CD4-positive, alpha-beta T cell treated with Interleukin-17A for 4 hours (primary cell): ENCODE results near the gene COL5A1.

ENCODE experiments used
- DNase-seq: peaks from one replicate; pipeline ENCODE4 v3.0.0-alpha.2; 2020; ENCODE audit warnings: mixed read lengths

The COL5A1 gene

DNA sequence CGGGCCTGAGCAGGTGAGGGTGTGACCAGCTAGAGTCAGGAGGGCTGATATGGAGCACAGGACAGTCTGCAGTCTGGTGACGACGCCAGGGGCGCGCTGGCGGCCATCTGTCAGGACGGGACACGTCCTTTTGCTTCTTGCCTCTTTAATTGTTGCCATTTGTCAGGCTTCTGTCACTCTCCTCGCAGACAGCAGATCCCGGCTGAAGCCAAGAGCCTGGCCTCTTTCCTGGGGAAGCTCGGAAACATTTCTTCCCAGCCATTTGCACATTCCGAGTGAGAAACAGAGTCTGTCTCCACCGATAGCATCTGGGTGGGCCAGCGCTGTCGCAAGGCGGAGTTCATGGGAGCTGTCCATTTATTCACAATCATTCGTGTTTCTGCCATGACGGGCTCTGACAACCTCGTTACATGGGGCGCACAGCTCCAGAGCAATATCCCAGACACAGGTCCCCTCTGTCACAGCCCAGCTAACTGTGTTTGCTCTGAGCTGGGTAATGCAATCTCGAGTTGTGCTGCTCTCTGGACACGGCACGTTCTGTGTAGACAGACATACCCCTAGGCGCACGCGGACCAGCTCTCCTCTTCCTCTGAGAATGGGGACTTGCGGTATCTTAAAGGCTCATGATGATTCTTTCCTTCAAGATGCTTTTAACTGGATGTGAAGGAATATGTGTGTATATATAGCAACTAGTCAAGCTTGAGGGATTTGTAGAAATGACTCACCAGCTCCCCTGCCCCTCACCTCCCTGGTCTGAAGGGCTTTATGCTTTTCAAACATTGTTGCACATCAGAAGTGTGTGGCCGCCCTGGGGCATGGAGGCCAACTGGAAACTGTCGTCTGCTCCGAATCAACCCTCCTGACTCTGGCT is 133.7 kb downstream of the COL5A1 start:
- no peak for DNase-seq

GRCh38 chr9:134776080-134776796 is 134.6 kb downstream of the COL5A1 start:
- DNase-seq = no peak

DNA sequence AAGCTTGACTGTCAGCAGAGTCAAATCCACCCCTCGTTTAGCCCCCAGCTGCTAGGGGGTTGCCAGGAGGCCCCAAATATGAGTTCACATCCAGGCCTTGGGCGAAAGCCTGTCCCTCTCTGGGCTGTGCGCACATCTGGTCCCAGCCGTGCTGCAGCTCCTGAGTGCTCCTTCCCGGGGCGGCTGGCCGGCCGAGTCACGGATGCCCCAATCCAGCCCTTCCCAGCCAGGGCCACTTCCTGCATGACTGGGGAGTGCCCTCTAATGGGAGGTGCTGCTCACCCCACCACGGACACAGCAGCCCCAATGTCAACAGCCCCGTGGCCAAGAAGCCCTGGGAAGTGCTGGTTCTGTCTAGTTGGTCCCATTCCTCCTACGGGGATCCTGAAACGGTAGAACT is 135.6 kb downstream of the COL5A1 start:
- no peak for DNase-seq

- DNase-seq = no peak
Measured at GRCh38 chr9:134778156-134778555, 136.6 kb downstream of the COL5A1 start.

DNA sequence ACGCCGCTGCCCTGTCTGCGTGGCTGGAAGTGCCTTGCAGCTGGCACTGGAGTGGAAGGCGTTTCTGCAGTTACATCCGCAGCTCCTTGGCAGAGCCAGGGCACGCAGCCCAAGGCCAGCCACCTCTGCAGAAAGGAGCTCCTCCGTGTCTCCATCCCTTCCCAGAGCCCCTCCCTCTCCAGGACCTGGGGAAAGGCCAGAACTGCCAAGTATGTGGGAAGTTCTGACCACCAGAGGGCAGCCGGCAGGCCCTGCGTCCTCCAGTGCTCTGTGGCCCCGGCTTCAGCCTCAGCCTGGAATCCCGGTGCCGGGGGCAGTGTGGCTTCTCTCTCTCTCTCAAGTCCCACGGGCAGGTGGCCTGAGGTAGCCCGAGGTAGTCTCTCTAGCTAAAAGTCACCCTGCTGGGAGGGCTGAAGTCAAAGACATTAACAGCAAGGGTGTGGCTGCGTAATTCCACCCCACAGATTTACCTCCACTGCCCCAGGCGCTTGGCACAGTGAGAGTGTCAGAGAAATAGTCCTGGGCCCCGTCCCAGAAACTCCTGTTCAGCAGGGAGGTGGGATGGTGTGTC is 137.3 kb downstream of the COL5A1 start:
- no peak for DNase-seq

DNA sequence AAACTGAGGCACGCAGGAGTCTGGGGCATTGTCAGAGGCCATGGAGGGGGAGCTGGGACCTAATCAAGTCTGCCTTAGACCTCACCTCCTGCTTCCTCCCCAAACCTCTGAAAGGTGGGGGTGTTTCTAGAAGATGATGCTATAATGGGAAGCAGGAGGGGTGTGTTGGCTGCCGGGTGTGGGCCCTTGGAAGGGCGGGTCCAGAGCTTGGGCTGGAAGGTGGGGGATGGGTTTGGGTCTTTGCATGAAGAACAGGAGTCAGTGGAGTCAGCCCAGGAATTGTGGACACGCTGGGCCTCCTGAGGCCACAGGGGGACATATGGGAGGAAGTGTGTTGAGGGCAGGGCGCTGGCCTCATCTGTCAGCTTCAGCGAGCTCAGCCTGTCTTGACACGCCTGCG is 138.0 kb downstream of the COL5A1 start:
- no peak for DNase-seq

GRCh38 chr9:134781591-134782302 is 140.1 kb downstream of the COL5A1 start:
- DNase-seq = no peak

GRCh38 chr9:134782921-134783698 is 141.5 kb downstream of the COL5A1 start:
- no peak for DNase-seq

GRCh38 chr9:134783699-134784039 is 142.1 kb downstream of the COL5A1 start:
- DNase-seq = no peak

- no peak for DNase-seq
Measured at GRCh38 chr9:134784577-134785305, 143.1 kb downstream of the COL5A1 start.

DNA sequence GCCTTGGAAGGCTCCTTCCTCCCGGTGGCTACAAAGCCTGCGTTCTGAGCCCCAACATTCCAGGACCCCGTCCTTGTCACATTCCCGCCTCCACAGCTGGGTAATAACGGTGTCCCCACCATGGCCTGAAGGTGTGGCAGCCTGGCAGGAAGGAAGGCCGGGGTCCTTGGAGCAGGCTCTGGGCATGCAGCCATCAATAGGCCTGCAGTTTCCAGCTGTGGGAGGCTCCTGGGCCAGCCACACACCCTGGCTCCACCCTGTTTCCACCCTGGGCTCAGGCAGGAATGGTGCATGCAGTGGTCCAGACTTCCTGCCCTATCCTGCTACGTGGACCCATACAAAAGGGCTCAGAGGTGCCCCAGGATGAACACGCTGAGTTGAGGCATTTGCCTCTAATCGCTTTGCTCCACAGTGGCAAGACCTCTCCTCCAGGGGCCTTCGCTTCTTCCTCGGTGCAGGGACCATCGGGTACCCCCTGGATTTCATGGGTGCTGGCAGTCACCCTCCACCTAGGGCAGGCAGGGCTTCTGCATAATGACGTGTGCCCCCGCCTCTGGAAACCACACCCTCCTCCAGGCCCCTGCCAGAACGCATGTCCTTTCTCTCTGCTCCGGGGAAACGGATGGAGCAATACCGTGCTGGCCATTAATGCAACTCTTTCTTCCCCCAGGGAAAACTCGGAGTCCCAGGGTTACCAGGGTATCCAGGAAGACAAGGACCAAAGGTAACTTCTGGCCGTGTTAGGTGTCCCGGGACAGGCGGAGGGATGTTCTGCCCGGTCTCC is 143.9 kb downstream of the COL5A1 start:
- DNase-seq = no peak

DNA sequence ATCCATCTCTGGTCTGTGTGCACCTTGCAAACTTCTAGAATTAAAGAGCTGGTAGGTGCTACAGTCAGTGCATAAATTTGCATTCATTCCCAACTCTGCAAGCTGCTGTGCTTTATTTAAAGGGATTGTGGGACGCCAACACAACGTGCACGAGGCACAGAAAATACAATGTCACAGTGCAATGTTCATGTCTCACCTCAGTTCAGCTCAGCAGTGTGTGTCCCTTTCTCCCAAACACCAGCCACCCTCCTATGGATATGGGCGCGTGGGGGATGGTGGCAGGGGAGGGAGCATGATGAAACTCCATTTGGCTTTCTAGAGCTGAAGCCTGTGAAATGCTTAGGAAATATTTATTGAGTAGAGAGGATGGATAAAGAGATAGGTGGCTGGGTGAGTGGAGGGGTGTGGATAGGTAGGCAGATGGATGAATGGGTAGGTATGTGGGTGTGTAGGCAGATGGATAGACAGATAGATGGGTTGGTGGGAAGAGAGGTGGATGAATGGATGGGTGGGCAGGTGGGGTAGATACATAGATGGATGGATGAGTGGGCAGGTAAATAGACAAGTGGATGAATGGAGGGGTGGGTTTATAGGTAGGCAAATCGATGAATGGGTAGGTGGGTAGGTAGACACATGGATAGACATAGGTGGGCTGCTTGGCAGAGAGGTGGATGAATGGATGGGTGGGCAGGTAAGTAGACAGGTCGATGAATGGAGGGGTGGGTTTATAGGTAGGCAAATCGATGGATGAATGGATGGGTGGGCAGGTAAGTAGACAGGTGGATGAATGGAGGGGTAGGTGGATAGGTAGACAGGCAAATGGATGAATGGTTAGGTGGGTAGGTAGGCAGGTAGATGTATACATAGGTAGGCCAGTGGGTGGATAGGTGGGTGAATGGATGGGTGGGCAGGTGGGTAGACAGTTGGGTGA is 146.3 kb downstream of the COL5A1 start:
- no peak for DNase-seq

DNA sequence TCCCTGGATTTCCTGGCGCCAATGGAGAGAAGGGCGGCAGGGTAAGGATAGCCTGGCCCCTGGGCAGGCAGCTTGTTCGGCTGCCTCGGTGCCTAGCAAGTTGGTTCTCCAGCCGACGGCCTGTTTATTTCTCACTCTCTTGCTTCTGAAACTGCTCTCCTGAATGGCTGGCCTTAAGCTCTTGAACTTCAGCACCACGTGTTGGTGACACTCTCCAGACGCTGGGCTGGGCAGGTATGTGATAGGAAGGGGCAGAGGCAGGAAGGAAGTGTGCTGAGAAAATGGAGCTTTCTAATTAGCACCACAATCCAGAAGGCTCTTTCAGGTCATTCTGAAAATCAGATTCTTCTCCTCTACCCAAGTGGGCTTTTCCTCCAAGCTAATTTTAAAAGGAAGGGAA is 147.6 kb downstream of the COL5A1 start:
- DNase-seq = no peak

DNA sequence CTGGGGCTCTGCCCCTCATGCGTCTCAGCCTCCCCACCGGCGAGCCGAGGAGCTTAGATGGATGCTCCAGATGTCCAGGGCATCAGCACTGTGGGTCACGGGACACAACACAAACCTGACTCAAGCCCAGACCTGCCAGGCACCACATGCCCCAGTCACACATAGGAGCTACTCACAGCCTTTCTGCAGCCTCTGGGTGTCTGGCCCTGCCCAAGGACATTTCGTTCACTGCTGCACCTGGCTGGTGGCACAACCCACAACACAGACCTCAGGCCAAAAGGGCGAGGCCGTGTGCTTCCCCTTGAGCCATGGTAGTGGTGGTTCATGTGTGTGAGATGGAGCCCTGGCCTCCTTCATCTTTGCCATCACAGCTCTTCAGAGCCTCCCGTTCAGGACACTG is 149.4 kb downstream of the COL5A1 start:
- DNase-seq = no peak

DNA sequence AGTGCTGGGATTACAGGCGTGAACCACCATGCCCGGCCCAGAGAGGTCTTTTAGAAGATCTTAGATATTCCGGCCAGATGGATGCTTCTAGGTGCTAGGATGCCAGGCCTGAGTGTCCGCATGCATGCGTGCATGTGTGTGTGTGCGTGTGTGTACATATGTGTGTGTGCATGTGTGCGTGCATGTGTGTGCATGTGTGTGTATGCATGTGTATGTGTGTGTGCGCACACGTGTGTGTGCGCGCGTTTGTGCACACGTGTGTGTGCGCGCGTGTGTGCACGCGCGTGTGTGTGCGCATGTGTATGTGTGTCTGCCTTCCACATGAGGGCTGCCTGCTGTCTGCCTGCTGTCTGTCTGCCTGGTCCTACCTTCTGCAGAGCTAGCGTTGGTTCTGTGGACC is 151.0 kb downstream of the COL5A1 start:
- no peak for DNase-seq

DNA sequence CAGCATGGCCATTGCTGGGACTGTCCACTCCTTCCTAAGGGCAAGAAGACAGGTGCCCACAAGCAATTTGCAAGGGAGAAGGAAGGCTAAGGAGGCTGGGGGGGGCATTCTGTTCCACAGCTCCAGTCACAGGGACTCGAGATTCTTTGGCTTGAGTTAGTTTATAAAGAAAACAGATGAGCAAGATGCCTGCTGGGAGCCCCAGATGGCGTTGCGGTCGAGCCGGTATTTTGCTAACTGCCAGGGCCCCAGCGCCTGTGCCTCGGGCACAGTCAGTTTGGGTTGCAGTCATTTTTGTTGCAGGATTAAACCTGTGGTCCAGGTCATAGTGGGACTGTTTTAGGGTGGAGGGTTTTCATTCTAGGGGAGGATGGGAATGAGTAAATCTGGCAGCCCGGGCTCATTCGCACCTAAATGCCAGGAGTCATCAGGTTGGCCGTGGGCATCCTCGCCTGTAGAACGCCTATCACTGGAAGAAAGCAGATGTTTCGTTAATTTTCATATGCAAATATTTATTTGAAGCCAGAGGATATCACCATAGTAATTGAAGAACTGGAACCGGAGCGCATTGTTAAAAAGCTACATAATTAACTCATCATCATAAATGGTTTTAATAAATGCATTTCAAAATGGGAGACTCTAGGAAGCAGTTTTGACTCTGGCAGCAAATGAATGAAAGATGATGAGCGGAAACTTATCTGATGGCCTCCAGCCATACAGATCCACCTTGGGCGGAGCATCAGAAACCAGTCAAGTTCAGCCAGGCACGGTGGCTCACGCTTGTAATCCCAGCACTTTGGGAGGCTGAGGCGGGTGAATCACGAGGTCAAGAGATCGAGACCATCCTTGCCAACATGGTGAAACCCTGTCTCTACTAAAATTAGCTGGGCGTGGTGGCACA is 151.9 kb downstream of the COL5A1 start:
- DNase-seq = no peak

- no peak for DNase-seq
Measured at GRCh38 chr9:134794663-134795370, 153.2 kb downstream of the COL5A1 start.

DNA sequence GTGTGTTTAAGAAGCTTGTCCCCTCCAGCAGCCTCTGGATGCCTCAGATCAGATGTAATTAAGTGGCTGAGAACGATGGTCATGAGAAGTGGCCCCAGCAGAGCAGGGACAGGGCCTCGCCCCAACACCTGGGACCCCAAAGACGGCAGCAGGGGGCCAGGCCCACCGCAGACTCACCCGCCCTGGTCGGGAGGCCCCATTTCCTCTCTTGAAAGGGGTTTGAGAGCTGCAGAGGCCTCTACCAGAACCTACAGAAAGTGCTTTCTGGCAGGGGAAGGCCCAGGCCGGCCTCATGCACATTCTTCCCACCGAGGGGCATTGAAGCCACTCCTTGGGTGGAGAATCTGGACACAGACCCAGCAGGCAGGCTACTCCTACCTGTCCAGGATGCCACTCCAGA is 153.8 kb downstream of the COL5A1 start:
- no peak for DNase-seq
